PC-3 (cell line): Measurements from ENCODE around the gene NOL11. TPM values are rescaled to one million over a fixed set of nuclear protein-coding genes. Genes with fewer than 3 reads are reported as not detected.

Experiments
- ATAC-seq: fragments of 200-7000 bp; cut with Tn5 transposase; 2 replicates; pipeline ENCODE4 v1.9.1; 2020; ENCODE audit warnings: mild to moderate bottlenecking, moderate library complexity
- BruUV-seq: library from RNA; stranded (reverse); fragments of 400-500 nt; replicated peaks from 2 replicates; lab custom pipeline; 2021; lab: Mats Ljungman, UMichigan
- CTCF ChIA-PET: fragments of 300-600 bp; sonication (Branson Sonifier 250); formaldehyde crosslinking; loops from one replicate; lab custom pipeline; 2022; ENCODE audit warnings: antibody characterized with exemption; lab: Charles Lee
- POLR2A ChIA-PET: fragments of 300-600 bp; sonication (Branson Sonifier 250); formaldehyde crosslinking; loops from one replicate; lab custom pipeline; 2022; ENCODE audit warnings: antibody characterized with exemption; ENCODE audit not compliant: unreplicated experiment; lab: Charles Lee
- DNase-seq: peaks from one replicate; pipeline ENCODE4 v3.0.0-alpha.2; 2015
- H2AFZ ChIP-seq: fragments of 300-600 bp; sonication (generic); 2 replicates; pipeline ENCODE4 v1.6.0; 2016; ENCODE audit warnings: antibody characterized with exemption, low read length
- H3F3A ChIP-seq: fragments of 300-600 bp; sonication (generic); one replicate; pipeline ENCODE4 v1.6.0; 2017; ENCODE audit warnings: antibody characterized with exemption, low read length, control low read depth, mild to moderate bottlenecking; ENCODE audit not compliant: unreplicated experiment
- H3K27ac ChIP-seq: fragments of 300-600 bp; sonication (generic); 2 replicates; pipeline ENCODE4 v1.5.1; 2016; ENCODE audit warnings: mild to moderate bottlenecking, low read length
- H3K27me3 ChIP-seq: fragments of 300-600 bp; sonication (generic); 2 replicates; pipeline ENCODE4 v1.6.1; 2016; ENCODE audit warnings: low read length, mixed read lengths
- H3K36me3 ChIP-seq: fragments of 300-600 bp; sonication (generic); 2 replicates; pipeline ENCODE4 v1.6.1; 2016; ENCODE audit warnings: low read depth, mixed run types, low read length, mixed read lengths
- H3K4me1 ChIP-seq: fragments of 300-600 bp; sonication (generic); 2 replicates; pipeline ENCODE4 v1.5.1; 2016; ENCODE audit warnings: low read length; ENCODE audit not compliant: insufficient read depth
- H3K4me2 ChIP-seq: fragments of 300-600 bp; sonication (generic); 2 replicates; pipeline ENCODE4 v1.6.0; 2016; ENCODE audit warnings: low read length
- H3K4me3 ChIP-seq: fragments of 300-600 bp; sonication (generic); 2 replicates; pipeline ENCODE4 v1.5.1; 2016; ENCODE audit warnings: mild to moderate bottlenecking, low read length, mixed read lengths
- H3K79me2 ChIP-seq: fragments of 300-600 bp; sonication (generic); 2 replicates; pipeline ENCODE4 v1.6.1; 2017; ENCODE audit warnings: low read length, mixed read lengths
- H3K9ac ChIP-seq: fragments of 300-600 bp; sonication (generic); 2 replicates; pipeline ENCODE4 v1.6.0; 2016; ENCODE audit warnings: mild to moderate bottlenecking, low read length
- H3K9me2 ChIP-seq: fragments of 300-600 bp; sonication (generic); replicated peaks from 2 replicates; pipeline ENCODE4 v1.6.1; 2016; ENCODE audit warnings: mixed run types, low read length, mixed read lengths
- H3K9me3 ChIP-seq: fragments of 300-600 bp; sonication (generic); 2 replicates; pipeline ENCODE4 v1.6.1; 2016; ENCODE audit warnings: low read length, mixed read lengths
- H4K20me1 ChIP-seq: fragments of 300-600 bp; sonication (generic); 2 replicates; pipeline ENCODE4 v1.6.1; 2016; ENCODE audit warnings: low read length, mixed read lengths
- EZH2 ChIP-seq: fragments of 300-600 bp; sonication (generic); IDR thresholded peaks from one replicate; pipeline ENCODE4 v1.6.1; 2017; ENCODE audit warnings: antibody characterized with exemption, mild to moderate bottlenecking, low read length; ENCODE audit not compliant: unreplicated experiment
- EZH2phosphoT487 ChIP-seq: fragments of 300-600 bp; sonication (generic); IDR thresholded peaks from 2 replicates; pipeline ENCODE4 v1.6.1; 2018; ENCODE audit warnings: mild to moderate bottlenecking, antibody characterized with exemption, low read length, borderline replicate concordance
- intact Hi-C: fragments of 100-400 bp; cut with micrococcal nuclease; formaldehyde crosslinking; loops from 2 replicates; pipeline ENCODE4 v1.9.0; 2023
- total RNA-seq: library from RNA; depleted of rRNA; stranded (reverse); fragments of >200 nt; gene quantifications from 2 replicates; pipeline ENCODE4 v1.2.3, GENCODE V29; 2014
- TF ChIP-seq, protein P1 (sequence below): fragments of 300-600 bp; sonication (generic); conservative IDR thresholded peaks from 2 replicates; pipeline ENCODE4 v1.5.1; 2017; ENCODE audit warnings: antibody characterized with exemption, low read depth, mild to moderate bottlenecking, low read length

Gene NOL11
- total RNA-seq, 1 experiment from 2014 or later = 80.5 TPM

GRCh38 chr17:67742025-67742424 lies 24.3 kb downstream of the NOL11 start:
- Histone ChIP-seq H3K27me3 (no peaks in the 10 kb centered on the region), H3K9ac (no peak overlapping the region), H3K4me1 (no peaks in the 10 kb centered on the region), H3K4me3 (no peak overlapping the region), H4K20me1 (no peaks in the 10 kb centered on the region), H3K9me2 (no peaks in the 10 kb centered on the region), H2AFZ (no peak overlapping the region), H3F3A (no peaks in the 10 kb centered on the region), H3K4me2 (no peak overlapping the region), H3K36me3 (peaks cover 68% of the 10 kb centered on the region), H3K9me3 (no peaks in the 10 kb centered on the region), H3K27ac (no peak overlapping the region), H3K79me2 (no peaks in the 10 kb centered on the region)
- no peak for DNase-seq
- intact Hi-C loops = no loop called here
- ChIA-PET POLR2A (no interaction called here), CTCF (no interaction called here)
- ATAC-seq = no peak
- BruUV-seq = no TSS peak
- no peak for TF ChIP-seq EZH2phosphoT487
- TF ChIP-seq, protein P1, sequence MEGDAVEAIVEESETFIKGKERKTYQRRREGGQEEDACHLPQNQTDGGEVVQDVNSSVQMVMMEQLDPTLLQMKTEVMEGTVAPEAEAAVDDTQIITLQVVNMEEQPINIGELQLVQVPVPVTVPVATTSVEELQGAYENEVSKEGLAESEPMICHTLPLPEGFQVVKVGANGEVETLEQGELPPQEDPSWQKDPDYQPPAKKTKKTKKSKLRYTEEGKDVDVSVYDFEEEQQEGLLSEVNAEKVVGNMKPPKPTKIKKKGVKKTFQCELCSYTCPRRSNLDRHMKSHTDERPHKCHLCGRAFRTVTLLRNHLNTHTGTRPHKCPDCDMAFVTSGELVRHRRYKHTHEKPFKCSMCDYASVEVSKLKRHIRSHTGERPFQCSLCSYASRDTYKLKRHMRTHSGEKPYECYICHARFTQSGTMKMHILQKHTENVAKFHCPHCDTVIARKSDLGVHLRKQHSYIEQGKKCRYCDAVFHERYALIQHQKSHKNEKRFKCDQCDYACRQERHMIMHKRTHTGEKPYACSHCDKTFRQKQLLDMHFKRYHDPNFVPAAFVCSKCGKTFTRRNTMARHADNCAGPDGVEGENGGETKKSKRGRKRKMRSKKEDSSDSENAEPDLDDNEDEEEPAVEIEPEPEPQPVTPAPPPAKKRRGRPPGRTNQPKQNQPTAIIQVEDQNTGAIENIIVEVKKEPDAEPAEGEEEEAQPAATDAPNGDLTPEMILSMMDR = no peak
- no peak for TF ChIP-seq EZH2

GRCh38 chr17:67746704-67747571 lies 29.2 kb downstream of the NOL11 start:
- ChIA-PET CTCF (no interaction called here), POLR2A (no interaction called here)
- no peak overlapping the region for H3K9ac ChIP-seq
- no peak for TF ChIP-seq EZH2
- TF ChIP-seq, protein P1 = no peak
- no peak for TF ChIP-seq EZH2phosphoT487
- H3K9me2 ChIP-seq = no peaks in the 10 kb centered on the region
- no TSS peak for BruUV-seq
- H3K9me3 ChIP-seq = no peaks in the 10 kb centered on the region
- no peak overlapping the region for H3K27ac ChIP-seq
- ATAC-seq = no peak
- H3F3A ChIP-seq = no peaks in the 10 kb centered on the region
- intact Hi-C loops = no loop called here
- H2AFZ ChIP-seq = no peak overlapping the region
- no peak overlapping the region for H3K4me2 ChIP-seq
- no peak overlapping the region for H3K4me3 ChIP-seq
- H4K20me1 ChIP-seq = no peaks in the 10 kb centered on the region
- H3K36me3 ChIP-seq = peaks cover 65% of the 10 kb centered on the region
- no peaks in the 10 kb centered on the region for H3K4me1 ChIP-seq
- no peak for DNase-seq
- H3K27me3 ChIP-seq = no peaks in the 10 kb centered on the region
- H3K79me2 ChIP-seq = no peaks in the 10 kb centered on the region

- Histone ChIP-seq H3K9ac (no peak overlapping the region), H3K4me3 (no peak overlapping the region), H3K4me1 (no peaks in the 10 kb centered on the region), H3F3A (no peaks in the 10 kb centered on the region), H3K4me2 (no peak overlapping the region), H3K36me3 (peaks cover 57% of the 10 kb centered on the region), H3K27me3 (no peaks in the 10 kb centered on the region), H4K20me1 (no peaks in the 10 kb centered on the region), H3K79me2 (no peaks in the 10 kb centered on the region), H2AFZ (no peak overlapping the region), H3K9me2 (no peaks in the 10 kb centered on the region), H3K27ac (no peak overlapping the region), H3K9me3 (no peaks in the 10 kb centered on the region)
- ChIA-PET CTCF (no interaction called here), POLR2A (no interaction called here)
- ATAC-seq = no peak
- intact Hi-C loops = no loop called here
- DNase-seq = no peak
- no peak for TF ChIP-seq EZH2phosphoT487
- TF ChIP-seq, protein P1 = no peak
- no peak for TF ChIP-seq EZH2
- BruUV-seq = no TSS peak
These were observed 30.0 kb downstream of the NOL11 start for GRCh38 chr17:67747681-67748235.
